Ovary (tissue), 9 donors: ENCODE data around the gene MCUB. TPM values are rescaled to one million over a fixed set of nuclear protein-coding genes. Genes with fewer than 3 reads are reported as not detected.

Experiments
- DNase-seq, 5 donors: peaks; one replicate each; pipeline ENCODE4 v3.0.0-alpha.2; 2019 to 2020
- H3K27ac ChIP-seq, 2 donors: fragments of 200-600 bp; one replicate each; pipeline versions ENCODE4 v1.5.1 to v1.8.0; 2019 to 2022
- H3K27me3 ChIP-seq: fragments of 200-600 bp; one replicate; pipeline ENCODE4 v1.8.0; 2022
- H3K36me3 ChIP-seq: fragments of 200-600 bp; sonication (generic); one replicate; pipeline ENCODE4 v1.5.1; 2019
- H3K4me1 ChIP-seq: one replicate; pipeline ENCODE4 v1.8.1; 2013; ENCODE audit warnings: mild to moderate bottlenecking, moderate library complexity; ENCODE audit not compliant: insufficient read depth
- H3K4me3 ChIP-seq: fragments of 200-600 bp; sonication (generic); one replicate; pipeline ENCODE4 v1.5.1; 2017
- H3K9me3 ChIP-seq, 2 donors: fragments of 200-600 bp in 1 of 2; sonication (generic) in 1 of 2; one replicate each; pipeline versions ENCODE4 v1.5.1 to v1.8.1; 2013 to 2019; ENCODE audit warnings: mild to moderate bottlenecking in 1 of 2, moderate library complexity in 1 of 2
- EP300 ChIP-seq: sonication (generic); formaldehyde crosslinking; IDR thresholded peaks from one replicate; pipeline ENCODE4 v1.6.1; 2017; ENCODE audit warnings: antibody characterized with exemption
- POLR2A ChIP-seq: fragments of 450-650 bp; IDR thresholded peaks from one replicate; pipeline ENCODE4 v1.6.1; 2017; ENCODE audit warnings: antibody characterized with exemption, mild to moderate bottlenecking, moderate library complexity
- WGBS, 3 donors: extraction: QIAGEN DNeasy Blood & Tissue Kit in 1 of 3; methylation state at CpG; one replicate each; pipeline versions ENCODE4 v1.1.5 to v1.1.7; 2013 to 2017; 5-methylcytosine and 5-hydroxymethylcytosine counted together
- intact Hi-C, 4 donors: fragments of 100-400 bp; cut with DNase I; formaldehyde crosslinking; loops; one replicate each; pipeline versions ENCODE4 v1.11.0 to v1.15.1; 2022 to 2023
- polyA plus RNA-seq, 2 donors: library from polyadenylated mRNA; stranded (reverse); fragments of 200-250 nt in 1 of 2; fragments of 350-450 nt in 1 of 2; fragmentation: Illumina TruSeq in 1 of 2; extraction: RNeasy Lipid Tissue Mini Kit (QIAGEN cat#74804) in 1 of 2; gene quantifications; one replicate each; pipeline ENCODE4 v1.2.3, GENCODE V29; 2013 to 2014
- total RNA-seq, 7 donors: library from RNA; depleted of rRNA in 2 of 7; stranded (reverse); fragments of >200 nt in 2 of 7; fragmentation: NEBNext Ultra II Directional in 3 of 7; extraction: Animal tissue kit (Norgen Biotek cat#: 25700) in 3 of 7; gene quantifications; one replicate each; pipeline versions ENCODE4 v1.1.0 to v1.2.4, GENCODE V29; 2016 to 2023
- TF ChIP-seq, protein P1 (sequence below), 3 donors: fragments of 450-650 bp in 2 of 3; fragments of 200-600 bp in 1 of 3; IDR thresholded peaks; one replicate each; pipeline versions ENCODE4 v1.5.1 to v1.8.0; 2016 to 2022; ENCODE audit warnings: antibody characterized with exemption in 3 of 3, mild to moderate bottlenecking in 1 of 3
- donor health status: DM: no; HTN: no; CAD: no; lungs with moderate emphysema.
- donor health status: DM: no; HTN: no; CAD: no.
- donor health status: Bipolar disorder and iron deficiency.
- donor health status: DM: yes; HTN: yes; CAD: no.
- donor health status: DM: no; HTN: no; CAD: no.
- donor health status: DM: yes; HTN: yes; CAD: no.

The MCUB gene
- total and polyA plus RNA-seq, 9 donors, result 7.6 to 18.5 (median 8.8) TPM

DNA sequence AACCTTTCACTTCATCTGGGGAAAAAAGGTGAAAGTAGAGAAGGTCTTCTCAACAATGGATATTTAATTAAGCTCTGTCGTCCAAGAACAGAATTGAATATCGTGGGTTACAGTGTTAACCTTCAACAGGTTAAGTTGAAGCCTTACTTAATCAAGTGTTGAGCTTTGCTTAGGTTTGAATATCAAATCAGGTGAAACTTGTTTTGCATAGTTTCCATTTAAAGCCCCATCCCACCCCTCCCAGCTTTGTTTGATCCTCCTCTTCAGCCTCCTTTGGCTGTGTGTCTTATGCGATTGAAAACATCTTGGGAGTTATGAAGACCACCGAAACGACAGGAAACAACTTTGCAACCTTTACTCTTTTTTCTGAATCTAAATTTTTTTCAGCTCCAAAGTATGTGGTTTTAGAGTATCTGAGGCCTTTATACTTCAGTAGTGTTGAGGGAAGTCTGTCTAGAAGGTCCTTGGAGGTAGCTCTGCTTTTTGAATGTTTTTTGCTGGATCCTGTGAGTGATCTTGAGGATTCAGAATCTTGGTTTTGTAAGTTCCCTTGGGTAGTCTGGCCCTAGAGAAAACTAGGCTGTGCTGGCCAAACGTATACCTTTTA is 39.1 kb downstream of the MCUB start:
- no peak overlapping the region for H3K4me3 ChIP-seq
- H3K36me3 ChIP-seq, result no peaks in the 10 kb centered on the region
- no peaks in the 10 kb centered on the region for H3K4me1 ChIP-seq
- no peak for DNase-seq
- TF ChIP-seq, protein P1, sequence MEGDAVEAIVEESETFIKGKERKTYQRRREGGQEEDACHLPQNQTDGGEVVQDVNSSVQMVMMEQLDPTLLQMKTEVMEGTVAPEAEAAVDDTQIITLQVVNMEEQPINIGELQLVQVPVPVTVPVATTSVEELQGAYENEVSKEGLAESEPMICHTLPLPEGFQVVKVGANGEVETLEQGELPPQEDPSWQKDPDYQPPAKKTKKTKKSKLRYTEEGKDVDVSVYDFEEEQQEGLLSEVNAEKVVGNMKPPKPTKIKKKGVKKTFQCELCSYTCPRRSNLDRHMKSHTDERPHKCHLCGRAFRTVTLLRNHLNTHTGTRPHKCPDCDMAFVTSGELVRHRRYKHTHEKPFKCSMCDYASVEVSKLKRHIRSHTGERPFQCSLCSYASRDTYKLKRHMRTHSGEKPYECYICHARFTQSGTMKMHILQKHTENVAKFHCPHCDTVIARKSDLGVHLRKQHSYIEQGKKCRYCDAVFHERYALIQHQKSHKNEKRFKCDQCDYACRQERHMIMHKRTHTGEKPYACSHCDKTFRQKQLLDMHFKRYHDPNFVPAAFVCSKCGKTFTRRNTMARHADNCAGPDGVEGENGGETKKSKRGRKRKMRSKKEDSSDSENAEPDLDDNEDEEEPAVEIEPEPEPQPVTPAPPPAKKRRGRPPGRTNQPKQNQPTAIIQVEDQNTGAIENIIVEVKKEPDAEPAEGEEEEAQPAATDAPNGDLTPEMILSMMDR (IDR thresholded peaks at IDR 0.05), result no peak
- TF ChIP-seq POLR2A (no peak), EP300 (no peak)
- peaks cover 0 to 3% of the 10 kb centered on the region in 2 donors for H3K9me3 ChIP-seq
- 85 to 89% (median 87%) methylated on average over 6 of the region's 6 CpGs for WGBS, 3 donors
- H3K27me3 ChIP-seq, result no peaks in the 10 kb centered on the region
- intact Hi-C loops, result no loop called here
- H3K27ac ChIP-seq, result no peak overlapping the region

DNA sequence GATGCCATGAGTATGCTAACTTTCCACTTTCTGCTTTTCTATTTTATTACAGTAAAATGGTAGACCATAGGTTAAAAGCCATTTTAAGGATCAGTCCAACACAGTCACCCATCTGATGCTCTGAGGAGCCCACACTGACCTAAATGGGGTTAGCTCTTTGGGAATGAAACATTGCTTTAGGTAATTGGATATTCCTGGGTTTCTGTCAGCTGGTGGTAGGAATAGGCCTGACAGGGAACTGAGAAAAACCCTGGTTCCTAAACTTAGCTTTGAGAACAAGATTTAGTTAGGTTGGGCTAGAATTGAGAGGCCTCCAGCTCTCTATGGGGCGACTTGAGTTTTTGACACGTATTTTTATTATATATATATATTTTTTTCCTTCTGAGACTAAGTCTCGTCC is 40.4 kb downstream of the MCUB start:
- no peak overlapping the region for H3K27ac ChIP-seq
- intact Hi-C loops, result no loop called here
- TF ChIP-seq EP300 (no peak), POLR2A (no peak)
- TF ChIP-seq, protein P1 (IDR thresholded peaks at IDR 0.05), result no peak
- H3K9me3 ChIP-seq, result peaks cover 0 to 3% of the 10 kb centered on the region in 2 donors
- H3K27me3 ChIP-seq, result no peaks in the 10 kb centered on the region
- H3K4me1 ChIP-seq, result no peaks in the 10 kb centered on the region
- 94 to 95% (median 94%) methylated on average over 3 of the region's 3 CpGs for WGBS, 3 donors
- no peak overlapping the region for H3K4me3 ChIP-seq
- DNase-seq, result no peak
- H3K36me3 ChIP-seq, result no peaks in the 10 kb centered on the region

DNA sequence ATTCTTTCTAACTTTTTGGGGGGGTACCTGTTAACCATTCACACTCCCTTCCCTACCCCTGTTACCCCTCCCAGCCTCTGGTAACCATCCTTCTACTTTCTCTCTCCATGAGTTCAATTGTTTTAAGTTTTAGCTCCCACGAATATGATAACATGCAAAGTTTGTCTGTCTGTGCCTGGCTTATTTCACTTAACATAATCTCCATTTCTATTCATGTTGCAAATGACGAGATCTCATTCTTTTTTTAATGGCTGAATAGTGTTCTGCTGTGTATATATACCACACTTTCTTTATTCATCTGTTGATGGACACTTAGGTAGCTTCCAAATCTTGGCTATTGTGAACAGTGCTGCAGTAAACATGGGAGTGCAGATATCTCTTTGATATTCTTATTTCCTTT is 41.3 kb downstream of the MCUB start:
- no peak for TF ChIP-seq POLR2A
- TF ChIP-seq, protein P1 (IDR thresholded peaks at IDR 0.05), result no peak
- TF ChIP-seq EP300, result no peak
- no peak for DNase-seq
- Histone ChIP-seq H3K27ac (no peak overlapping the region), H3K4me3 (no peak overlapping the region), H3K9me3 (peaks cover 0 to 3% of the 10 kb centered on the region in 2 donors), H3K36me3 (no peaks in the 10 kb centered on the region), H3K4me1 (no peaks in the 10 kb centered on the region), H3K27me3 (no peaks in the 10 kb centered on the region)
- intact Hi-C loops, result no loop called here
- 72 to 84% (median 81%) methylated on average over 2 of the region's 2 CpGs for WGBS, 3 donors

DNA sequence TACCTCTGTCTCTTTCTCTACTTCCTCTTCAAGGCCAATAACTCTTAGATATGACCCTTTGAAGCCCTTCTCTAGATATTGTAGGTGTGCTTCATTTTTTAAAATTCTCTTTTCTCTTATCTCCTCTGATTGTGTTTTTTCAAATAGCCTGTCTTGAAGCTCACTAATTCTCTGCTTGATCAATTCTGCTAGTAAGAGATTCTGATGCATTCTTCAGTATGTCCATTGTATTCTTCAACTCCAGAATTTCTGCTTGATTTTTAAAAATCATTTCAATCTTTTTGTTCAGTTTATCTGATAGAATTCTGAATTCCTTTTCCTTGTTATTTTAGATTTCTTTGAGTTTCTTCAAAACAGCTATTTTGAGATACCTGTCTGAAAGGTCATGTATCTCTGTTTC is 47.9 kb downstream of the MCUB start:
- Histone ChIP-seq H3K9me3 (peaks cover 0 to 6% of the 10 kb centered on the region in 2 donors), H3K27ac (no peak overlapping the region), H3K27me3 (no peaks in the 10 kb centered on the region), H3K4me3 (no peak overlapping the region), H3K4me1 (no peaks in the 10 kb centered on the region), H3K36me3 (no peaks in the 10 kb centered on the region)
- intact Hi-C loops, result no loop called here
- TF ChIP-seq EP300 (no peak), POLR2A (no peak)
- TF ChIP-seq, protein P1 (IDR thresholded peaks at IDR 0.05), result no peak
- DNase-seq, result no peak
